WTC11 (cell line): ENCODE results near the gene MTA3. TPM values are rescaled to one million over a fixed set of nuclear protein-coding genes. Genes with fewer than 3 reads are reported as not detected.

ENCODE experiments used
- ATAC-seq: fragments of 200-7000 bp; cut with Tn5 transposase; 2 replicates; pipeline ENCODE4 v1.10.0; 2021; ENCODE audit warnings: mild to moderate bottlenecking, moderate library complexity
- CTCF ChIA-PET: fragments of 300-600 bp; sonication (Branson Sonifier 250); formaldehyde crosslinking; loops from one replicate; lab custom pipeline; 2021; ENCODE audit warnings: antibody characterized with exemption; lab: Charles Lee
- POLR2A ChIA-PET: fragments of 350-600 bp; sonication (Branson Sonifier 250); formaldehyde crosslinking; loops from one replicate; lab custom pipeline; 2021; ENCODE audit warnings: antibody characterized with exemption; lab: Charles Lee
- DNase-seq: peaks from one replicate; pipeline ENCODE4 v3.0.0; 2021; ENCODE audit warnings: low spot score
- H3K27ac Mint-ChIP-seq: 2 replicates; pipeline ENCODE4 v1.8.0; 2021; ENCODE audit warnings: mixed read lengths
- H3K27me3 Mint-ChIP-seq: 2 replicates; pipeline ENCODE4 v1.8.0; 2021; ENCODE audit warnings: low read depth, mild to moderate bottlenecking, moderate library complexity, mixed read lengths
- H3K36me3 Mint-ChIP-seq: 2 replicates; pipeline ENCODE4 v1.8.0; 2021; ENCODE audit warnings: mixed read lengths
- H3K4me1 Mint-ChIP-seq: 2 replicates; pipeline ENCODE4 v1.8.0; 2022; ENCODE audit warnings: mixed read lengths
- H3K4me3 Mint-ChIP-seq: 2 replicates; pipeline ENCODE4 v1.8.0; 2021; ENCODE audit warnings: mild to moderate bottlenecking, moderate library complexity, mixed read lengths
- H3K9me3 Mint-ChIP-seq: 2 replicates; pipeline ENCODE4 v1.8.0; 2021; ENCODE audit warnings: mixed read lengths
- ATF2 ChIP-seq: sonication (generic); formaldehyde crosslinking; IDR thresholded peaks from 2 replicates; pipeline ENCODE4 v1.8.1; 2022; ENCODE audit warnings: low read depth, missing genetic modification reagents, borderline replicate concordance
- ATF6 ChIP-seq: sonication (generic); formaldehyde crosslinking; IDR thresholded peaks from 2 replicates; pipeline ENCODE4 v1.8.1; 2023; ENCODE audit warnings: mild to moderate bottlenecking, missing genetic modification reagents
- CDX4 ChIP-seq: fragments of 250-450 bp; sonication (Bioruptor Pico); IDR thresholded peaks from 2 replicates; pipeline ENCODE4 v1.9.0; 2021; ENCODE audit warnings: moderate library complexity, mild to moderate bottlenecking, inconsistent platforms, borderline replicate concordance
- CREB1 ChIP-seq: sonication (generic); formaldehyde crosslinking; IDR thresholded peaks from 2 replicates; pipeline ENCODE4 v1.8.0; 2023; ENCODE audit warnings: mild to moderate bottlenecking, missing genetic modification reagents
- CREM ChIP-seq: sonication (generic); formaldehyde crosslinking; IDR thresholded peaks from 2 replicates; pipeline ENCODE4 v1.8.1; 2022; ENCODE audit warnings: mild to moderate bottlenecking, missing genetic modification reagents, moderate library complexity
- FOXJ3 ChIP-seq: sonication (generic); formaldehyde crosslinking; IDR thresholded peaks from 2 replicates; pipeline ENCODE4 v1.9.0; 2021; ENCODE audit warnings: missing genetic modification reagents, mild to moderate bottlenecking, borderline replicate concordance
- MLX ChIP-seq: sonication (generic); formaldehyde crosslinking; IDR thresholded peaks from 2 replicates; pipeline ENCODE4 v1.8.1; 2023; ENCODE audit warnings: mild to moderate bottlenecking, missing genetic modification reagents, moderate library complexity
- NR1H2 ChIP-seq: sonication (generic); formaldehyde crosslinking; IDR thresholded peaks from 2 replicates; pipeline ENCODE4 v1.9.0; 2021; ENCODE audit warnings: mild to moderate bottlenecking, moderate library complexity, missing genetic modification reagents
- SMAD3 ChIP-seq: sonication (generic); formaldehyde crosslinking; IDR thresholded peaks from 2 replicates; pipeline ENCODE4 v1.8.0; 2022; ENCODE audit warnings: missing genetic modification reagents, mild to moderate bottlenecking, borderline replicate concordance
- STAT6 ChIP-seq: sonication (generic); formaldehyde crosslinking; conservative IDR thresholded peaks from 2 replicates; pipeline ENCODE4 v1.8.1; 2023; ENCODE audit warnings: mild to moderate bottlenecking, low read depth, missing genetic modification reagents, moderate library complexity
- USF1 ChIP-seq: sonication (generic); formaldehyde crosslinking; IDR thresholded peaks from 2 replicates; pipeline ENCODE4 v1.8.0; 2022; ENCODE audit warnings: mild to moderate bottlenecking, missing genetic modification reagents
- ZNF263 ChIP-seq: sonication (generic); formaldehyde crosslinking; IDR thresholded peaks from 2 replicates; pipeline ENCODE4 v1.8.1; 2022; ENCODE audit warnings: low read depth, mild to moderate bottlenecking, moderate library complexity, missing genetic modification reagents
- ZNF671 ChIP-seq: fragments of 250-450 bp; sonication (Bioruptor Pico); IDR thresholded peaks from 2 replicates; pipeline ENCODE4 v1.8.0; 2021; ENCODE audit warnings: mild to moderate bottlenecking
- total RNA-seq: library from RNA; stranded (reverse); gene quantifications from 3 replicates; pipeline ENCODE4 v1.2.3, GENCODE V29; 2021
- TF ChIP-seq, protein P1 (sequence below): sonication (generic); formaldehyde crosslinking; IDR thresholded peaks from 2 replicates; pipeline ENCODE4 v1.8.1; 2023; ENCODE audit warnings: mild to moderate bottlenecking, moderate library complexity, missing genetic modification reagents
- TF ChIP-seq, protein P2 (sequence below): sonication (generic); formaldehyde crosslinking; conservative IDR thresholded peaks from 2 replicates; pipeline ENCODE4 v1.8.1; 2022; ENCODE audit warnings: mild to moderate bottlenecking, missing genetic modification reagents
- TF ChIP-seq, protein P3 (sequence below): sonication (generic); formaldehyde crosslinking; IDR thresholded peaks from 2 replicates; pipeline ENCODE4 v1.8.0; 2022; ENCODE audit warnings: mild to moderate bottlenecking, missing genetic modification reagents

The MTA3 gene
- total RNA-seq, 1 experiment from 2014 or later = 153 TPM

GRCh38 chr2:42708179-42708578, 139.7 kb downstream of the MTA3 start:
- H3K36me3 Mint-ChIP-seq = peaks cover 36% of the 10 kb centered on the region
- TF ChIP-seq CREB1 (CRISPR knock-in tag) (no peak), ZNF671 (CRISPR knock-in tag) (no peak), USF1 (no peak), FOXJ3 (CRISPR knock-in tag) (no peak), MLX (CRISPR knock-in tag) (no peak), ATF2 (CRISPR knock-in tag) (no peak), CDX4 (CRISPR knock-in tag) (no peak)
- TF ChIP-seq, protein P1, sequence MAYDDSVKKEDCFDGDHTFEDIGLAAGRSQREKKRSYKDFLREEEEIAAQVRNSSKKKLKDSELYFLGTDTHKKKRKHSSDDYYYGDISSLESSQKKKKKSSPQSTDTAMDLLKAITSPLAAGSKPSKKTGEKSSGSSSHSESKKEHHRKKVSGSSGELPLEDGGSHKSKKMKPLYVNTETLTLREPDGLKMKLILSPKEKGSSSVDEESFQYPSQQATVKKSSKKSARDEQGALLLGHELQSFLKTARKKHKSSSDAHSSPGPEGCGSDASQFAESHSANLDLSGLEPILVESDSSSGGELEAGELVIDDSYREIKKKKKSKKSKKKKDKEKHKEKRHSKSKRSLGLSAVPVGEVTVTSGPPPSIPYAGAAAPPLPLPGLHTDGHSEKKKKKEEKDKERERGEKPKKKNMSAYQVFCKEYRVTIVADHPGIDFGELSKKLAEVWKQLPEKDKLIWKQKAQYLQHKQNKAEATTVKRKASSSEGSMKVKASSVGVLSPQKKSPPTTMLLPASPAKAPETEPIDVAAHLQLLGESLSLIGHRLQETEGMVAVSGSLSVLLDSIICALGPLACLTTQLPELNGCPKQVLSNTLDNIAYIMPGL (CRISPR knock-in tag) = no peak
- POLR2A ChIA-PET = no interaction called here

GRCh38 chr2:42711896-42712295, 143.5 kb downstream of the MTA3 start:
- H3K9me3 Mint-ChIP-seq = no peaks in the 10 kb centered on the region
- POLR2A ChIA-PET = interaction anchor here (1.6 kb wide), 1 partner anchor 8 kb away, joined by 3 read pairs; no protein-coding TSS in a partner anchor
- ATAC-seq (no peak), DNase-seq (no peak)
- H3K27me3 Mint-ChIP-seq = no peaks in the 10 kb centered on the region
- no peak overlapping the region for H3K4me3 Mint-ChIP-seq
- peaks cover 18% of the 10 kb centered on the region for H3K4me1 Mint-ChIP-seq
- peaks cover 28% of the 10 kb centered on the region for H3K36me3 Mint-ChIP-seq
- TF ChIP-seq ZNF263 (no peak), CREB1 (CRISPR knock-in tag) (no peak), SMAD3 (CRISPR knock-in tag) (no peak), ZNF671 (CRISPR knock-in tag) (no peak), CREM (no peak), ATF2 (CRISPR knock-in tag) (no peak), USF1 (no peak), NR1H2 (CRISPR knock-in tag) (no peak), ATF6 (CRISPR knock-in tag) (no peak), STAT6 (no peak)
- TF ChIP-seq, protein P2, sequence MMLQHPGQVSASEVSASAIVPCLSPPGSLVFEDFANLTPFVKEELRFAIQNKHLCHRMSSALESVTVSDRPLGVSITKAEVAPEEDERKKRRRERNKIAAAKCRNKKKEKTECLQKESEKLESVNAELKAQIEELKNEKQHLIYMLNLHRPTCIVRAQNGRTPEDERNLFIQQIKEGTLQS (CRISPR knock-in tag) = no peak
- TF ChIP-seq, protein P3, sequence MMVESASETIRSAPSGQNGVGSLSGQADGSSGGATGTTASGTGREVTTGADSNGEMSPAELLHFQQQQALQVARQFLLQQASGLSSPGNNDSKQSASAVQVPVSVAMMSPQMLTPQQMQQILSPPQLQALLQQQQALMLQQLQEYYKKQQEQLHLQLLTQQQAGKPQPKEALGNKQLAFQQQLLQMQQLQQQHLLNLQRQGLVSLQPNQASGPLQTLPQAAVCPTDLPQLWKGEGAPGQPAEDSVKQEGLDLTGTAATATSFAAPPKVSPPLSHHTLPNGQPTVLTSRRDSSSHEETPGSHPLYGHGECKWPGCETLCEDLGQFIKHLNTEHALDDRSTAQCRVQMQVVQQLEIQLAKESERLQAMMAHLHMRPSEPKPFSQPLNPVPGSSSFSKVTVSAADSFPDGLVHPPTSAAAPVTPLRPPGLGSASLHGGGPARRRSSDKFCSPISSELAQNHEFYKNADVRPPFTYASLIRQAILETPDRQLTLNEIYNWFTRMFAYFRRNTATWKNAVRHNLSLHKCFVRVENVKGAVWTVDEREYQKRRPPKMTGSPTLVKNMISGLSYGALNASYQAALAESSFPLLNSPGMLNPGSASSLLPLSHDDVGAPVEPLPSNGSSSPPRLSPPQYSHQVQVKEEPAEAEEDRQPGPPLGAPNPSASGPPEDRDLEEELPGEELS (CRISPR knock-in tag) = no peak
- CTCF ChIA-PET = interaction anchor here (1.1 to 2.1 kb wide), 2 partner anchors 53 to 58 kb away, joined by 3 to 7 read pairs; no protein-coding TSS in a partner anchor
- H3K27ac Mint-ChIP-seq = peak overlapping the region; percentile 61; the same call in 1 of the 2 replicates

More at GRCh38 chr2:42708179-42708578, 139.7 kb downstream of the MTA3 start:
- Mint-ChIP-seq H3K27ac (peak overlapping the region; percentile 67), H3K27me3 (no peaks in the 10 kb centered on the region), H3K4me1 (peaks cover 20% of the 10 kb centered on the region), H3K4me3 (no peak overlapping the region), H3K9me3 (no peaks in the 10 kb centered on the region)
- ATAC-seq (no peak), DNase-seq (no peak)
- CTCF ChIA-PET = no interaction called here
